ENCODE data around the gene CYTH4. TPM values are rescaled to one million over a fixed set of nuclear protein-coding genes. Genes with fewer than 3 reads are reported as not detected.

CYTH4 gene
- total and polyA plus RNA-seq, 2 donors, result 24.7 to 54.6 TPM

- Histone ChIP-seq H3K9me3 (ENCODE audit: control insufficient read depth in 2 of 2, insufficient read depth in 1 of 2, low read length in 1 of 2) (peaks cover 0 to 25% of the 10 kb centered on the region in 2 donors), H3K36me3 (ENCODE audit: control insufficient read depth in 2 of 2, insufficient read depth in 2 of 2, low read length in 1 of 2) (peaks cover 37 to 47% of the 10 kb centered on the region in 2 donors), H3K27me3 (ENCODE audit: control insufficient read depth in 2 of 2, insufficient read depth in 1 of 2, low read length in 1 of 2) (no peaks in the 10 kb centered on the region), H3K4me3 (ENCODE audit: low read length in 2 of 2) (no peak overlapping the region), H3K27ac (ENCODE audit: low read depth in 1 of 2, low read length in 1 of 2) (no peak overlapping the region), H3K4me1 (ENCODE audit: control insufficient read depth in 2 of 2, insufficient read depth in 2 of 2, low read length in 2 of 2) (peaks cover 27 to 58% of the 10 kb centered on the region in 2 donors)
- WGBS, result 99% methylated on average over 5 of the region's 5 CpGs
- no peak for DNase-seq (ENCODE audit: low read depth in 6 of 9, low spot score in 9 of 9)
Observed at GRCh38 chr22:37291559-37292298, 9.4 kb downstream of the CYTH4 start.

DNA sequence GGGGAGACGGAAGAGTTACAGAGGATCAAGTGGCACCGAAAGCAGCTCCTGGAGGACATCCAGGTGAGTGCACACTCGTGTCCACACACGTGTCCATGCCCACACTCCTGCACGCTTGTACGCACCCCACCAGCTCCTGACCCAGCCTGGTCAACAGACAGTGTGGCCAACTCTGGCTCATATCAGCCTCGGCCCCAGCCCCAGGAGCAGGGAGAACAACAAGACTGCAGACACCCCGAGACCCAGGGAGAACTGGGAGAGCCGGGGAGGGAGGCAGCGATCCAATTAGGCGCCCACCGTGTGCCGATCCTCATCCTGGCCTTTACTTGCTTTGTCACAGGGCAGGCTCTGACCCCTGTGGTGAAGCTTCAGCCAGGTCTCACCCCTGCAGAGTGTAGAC, 10.3 kb downstream of the CYTH4 start:
- DNase-seq (ENCODE audit: low read depth in 6 of 9, low spot score in 9 of 9), result no peak
- H3K9me3 ChIP-seq (ENCODE audit: control insufficient read depth in 2 of 2, insufficient read depth in 1 of 2, low read length in 1 of 2), result peaks cover 0 to 25% of the 10 kb centered on the region in 2 donors
- no peak overlapping the region for H3K4me3 ChIP-seq (ENCODE audit: low read length in 2 of 2)
- 93% methylated on average over 13 of the region's 13 CpGs for WGBS
- H3K36me3 ChIP-seq (ENCODE audit: control insufficient read depth in 2 of 2, insufficient read depth in 2 of 2, low read length in 1 of 2), result peaks cover 36 to 49% of the 10 kb centered on the region in 2 donors
- H3K27me3 ChIP-seq (ENCODE audit: control insufficient read depth in 2 of 2, insufficient read depth in 1 of 2, low read length in 1 of 2), result no peaks in the 10 kb centered on the region
- peaks cover 24 to 58% of the 10 kb centered on the region in 2 donors for H3K4me1 ChIP-seq (ENCODE audit: control insufficient read depth in 2 of 2, insufficient read depth in 2 of 2, low read length in 2 of 2)
- H3K27ac ChIP-seq (ENCODE audit: low read depth in 1 of 2, low read length in 1 of 2), result no peak overlapping the region

DNA sequence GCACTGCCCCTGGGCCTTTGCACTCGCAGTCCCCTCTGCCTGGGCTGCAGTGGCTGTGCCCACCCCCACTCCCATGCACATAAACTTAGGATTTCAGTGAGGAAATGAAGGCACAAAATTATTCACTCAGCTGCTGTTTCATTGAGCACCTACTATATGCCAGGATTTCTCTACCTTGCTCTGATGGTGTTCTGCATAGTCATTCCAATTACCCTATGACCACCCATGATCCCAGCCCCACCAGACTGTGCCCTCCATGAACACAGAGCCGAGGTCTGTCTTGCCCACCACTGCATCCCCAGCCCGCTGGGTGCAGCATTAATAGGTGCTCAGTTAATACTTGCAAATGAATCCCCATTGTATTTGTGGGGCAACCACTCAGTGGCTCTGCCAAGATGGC, 10.9 kb downstream of the CYTH4 start:
- WGBS, result 99% methylated on average over 3 of the region's 3 CpGs
- no peak overlapping the region for H3K4me3 ChIP-seq (ENCODE audit: low read length in 2 of 2)

GRCh38 chr22:37294747-37295146, 12.4 kb downstream of the CYTH4 start:
- peaks cover 23 to 65% of the 10 kb centered on the region in 2 donors for H3K4me1 ChIP-seq (ENCODE audit: control insufficient read depth in 2 of 2, insufficient read depth in 2 of 2, low read length in 2 of 2)
- peaks cover 0 to 25% of the 10 kb centered on the region in 2 donors for H3K9me3 ChIP-seq (ENCODE audit: control insufficient read depth in 2 of 2, insufficient read depth in 1 of 2, low read length in 1 of 2)
- H3K27ac ChIP-seq (ENCODE audit: low read depth in 1 of 2, low read length in 1 of 2), result peak overlapping the region; percentile 66 to 94
- no peak for DNase-seq (ENCODE audit: low read depth in 6 of 9, low spot score in 9 of 9)
- no peaks in the 10 kb centered on the region for H3K27me3 ChIP-seq (ENCODE audit: control insufficient read depth in 2 of 2, insufficient read depth in 1 of 2, low read length in 1 of 2)
- H3K36me3 ChIP-seq (ENCODE audit: control insufficient read depth in 2 of 2, insufficient read depth in 2 of 2, low read length in 1 of 2), result peaks cover 51 to 58% of the 10 kb centered on the region in 2 donors
- WGBS, result 96% methylated on average over 9 of the region's 9 CpGs
- H3K4me3 ChIP-seq (ENCODE audit: low read length in 2 of 2), result no peak overlapping the region

More for the DNA sequence above, 10.9 kb downstream of the CYTH4 start:
- peaks cover 0 to 25% of the 10 kb centered on the region in 2 donors for H3K9me3 ChIP-seq (ENCODE audit: control insufficient read depth in 2 of 2, insufficient read depth in 1 of 2, low read length in 1 of 2)
- no peaks in the 10 kb centered on the region for H3K27me3 ChIP-seq (ENCODE audit: control insufficient read depth in 2 of 2, insufficient read depth in 1 of 2, low read length in 1 of 2)
- peak overlapping the region in 1 of 2 donors; percentile 11 for H3K27ac ChIP-seq (ENCODE audit: low read depth in 1 of 2, low read length in 1 of 2)
- no peak for DNase-seq (ENCODE audit: low read depth in 6 of 9, low spot score in 9 of 9)
- H3K4me1 ChIP-seq (ENCODE audit: control insufficient read depth in 2 of 2, insufficient read depth in 2 of 2, low read length in 2 of 2), result peaks cover 23 to 59% of the 10 kb centered on the region in 2 donors
- peaks cover 36 to 50% of the 10 kb centered on the region in 2 donors for H3K36me3 ChIP-seq (ENCODE audit: control insufficient read depth in 2 of 2, insufficient read depth in 2 of 2, low read length in 1 of 2)

DNA sequence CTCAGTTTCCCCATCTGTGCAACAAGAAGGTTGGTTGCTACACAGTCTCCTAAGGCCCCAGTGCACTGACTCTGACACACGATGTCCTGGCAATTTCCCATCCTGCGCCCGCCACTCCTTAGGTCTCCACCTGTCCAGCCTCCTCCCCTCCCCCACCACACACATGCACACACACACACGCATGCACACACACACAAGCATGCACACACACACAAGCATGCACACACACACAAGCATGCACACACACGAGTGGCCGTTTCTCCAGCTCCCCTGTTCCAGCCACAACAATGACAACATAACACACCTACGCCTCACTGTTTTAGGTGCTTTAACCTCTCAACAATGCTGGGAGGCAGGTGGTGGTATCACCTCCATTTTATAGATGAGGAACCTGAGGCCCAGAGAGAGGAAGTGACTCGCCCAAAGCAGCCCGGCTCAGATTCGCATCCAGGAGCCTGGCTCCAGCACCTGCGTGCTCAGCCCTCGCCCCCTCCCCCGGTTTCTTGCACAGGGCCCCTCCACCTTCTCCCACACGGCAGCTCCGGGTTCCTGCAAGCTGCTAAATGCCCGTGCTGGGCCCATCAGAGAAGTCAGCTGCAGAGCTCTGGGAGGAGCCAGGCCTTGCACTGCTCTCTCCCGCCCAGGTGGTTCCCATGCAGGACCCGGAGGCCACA, 13.0 kb downstream of the CYTH4 start:
- Histone ChIP-seq H3K36me3 (ENCODE audit: control insufficient read depth in 2 of 2, insufficient read depth in 2 of 2, low read length in 1 of 2) (peaks cover 52 to 57% of the 10 kb centered on the region in 2 donors), H3K27ac (ENCODE audit: low read depth in 1 of 2, low read length in 1 of 2) (peak overlapping the region; percentile 91 to 94), H3K4me3 (ENCODE audit: low read length in 2 of 2) (peak overlapping the region in 1 of 2 donors; percentile 32), H3K9me3 (ENCODE audit: control insufficient read depth in 2 of 2, insufficient read depth in 1 of 2, low read length in 1 of 2) (peaks cover 0 to 25% of the 10 kb centered on the region in 2 donors), H3K27me3 (ENCODE audit: control insufficient read depth in 2 of 2, insufficient read depth in 1 of 2, low read length in 1 of 2) (no peaks in the 10 kb centered on the region), H3K4me1 (ENCODE audit: control insufficient read depth in 2 of 2, insufficient read depth in 2 of 2, low read length in 2 of 2) (peaks cover 28 to 68% of the 10 kb centered on the region in 2 donors)
- DNase-seq (ENCODE audit: low read depth in 6 of 9, low spot score in 9 of 9), result peak in 6 of 9 donors; percentile 39 to 89 (median 73)
- WGBS, result 32% methylated on average over 18 of the region's 18 CpGs

GRCh38 chr22:37295946-37296345, 13.6 kb downstream of the CYTH4 start:
- Histone ChIP-seq H3K9me3 (ENCODE audit: control insufficient read depth in 2 of 2, insufficient read depth in 1 of 2, low read length in 1 of 2) (peaks cover 0 to 25% of the 10 kb centered on the region in 2 donors), H3K27ac (ENCODE audit: low read depth in 1 of 2, low read length in 1 of 2) (peak overlapping the region; percentile 91 to 94), H3K4me3 (ENCODE audit: low read length in 2 of 2) (peak overlapping the region in 1 of 2 donors; percentile 32), H3K27me3 (ENCODE audit: control insufficient read depth in 2 of 2, insufficient read depth in 1 of 2, low read length in 1 of 2) (no peaks in the 10 kb centered on the region), H3K4me1 (ENCODE audit: control insufficient read depth in 2 of 2, insufficient read depth in 2 of 2, low read length in 2 of 2) (peaks cover 31 to 70% of the 10 kb centered on the region in 2 donors), H3K36me3 (ENCODE audit: control insufficient read depth in 2 of 2, insufficient read depth in 2 of 2, low read length in 1 of 2) (peaks cover 56 to 57% of the 10 kb centered on the region in 2 donors)
- DNase-seq (ENCODE audit: low read depth in 6 of 9, low spot score in 9 of 9), result no peak
- 95% methylated on average over 11 of the region's 11 CpGs for WGBS

GRCh38 chr22:37298748-37299495, 16.6 kb downstream of the CYTH4 start:
- Histone ChIP-seq H3K4me1 (ENCODE audit: control insufficient read depth in 2 of 2, insufficient read depth in 2 of 2, low read length in 2 of 2) (peaks cover 37 to 92% of the 10 kb centered on the region in 2 donors), H3K27ac (ENCODE audit: low read depth in 1 of 2, low read length in 1 of 2) (peak overlapping the region; percentile 18 to 48), H3K9me3 (ENCODE audit: control insufficient read depth in 2 of 2, insufficient read depth in 1 of 2, low read length in 1 of 2) (peaks cover 0 to 10% of the 10 kb centered on the region in 2 donors), H3K4me3 (ENCODE audit: low read length in 2 of 2) (no peak overlapping the region), H3K36me3 (ENCODE audit: control insufficient read depth in 2 of 2, insufficient read depth in 2 of 2, low read length in 1 of 2) (peaks cover 50 to 67% of the 10 kb centered on the region in 2 donors), H3K27me3 (ENCODE audit: control insufficient read depth in 2 of 2, insufficient read depth in 1 of 2, low read length in 1 of 2) (no peaks in the 10 kb centered on the region)
- 89% methylated on average over 17 of the region's 17 CpGs for WGBS
- DNase-seq (ENCODE audit: low read depth in 6 of 9, low spot score in 9 of 9), result no peak

DNA sequence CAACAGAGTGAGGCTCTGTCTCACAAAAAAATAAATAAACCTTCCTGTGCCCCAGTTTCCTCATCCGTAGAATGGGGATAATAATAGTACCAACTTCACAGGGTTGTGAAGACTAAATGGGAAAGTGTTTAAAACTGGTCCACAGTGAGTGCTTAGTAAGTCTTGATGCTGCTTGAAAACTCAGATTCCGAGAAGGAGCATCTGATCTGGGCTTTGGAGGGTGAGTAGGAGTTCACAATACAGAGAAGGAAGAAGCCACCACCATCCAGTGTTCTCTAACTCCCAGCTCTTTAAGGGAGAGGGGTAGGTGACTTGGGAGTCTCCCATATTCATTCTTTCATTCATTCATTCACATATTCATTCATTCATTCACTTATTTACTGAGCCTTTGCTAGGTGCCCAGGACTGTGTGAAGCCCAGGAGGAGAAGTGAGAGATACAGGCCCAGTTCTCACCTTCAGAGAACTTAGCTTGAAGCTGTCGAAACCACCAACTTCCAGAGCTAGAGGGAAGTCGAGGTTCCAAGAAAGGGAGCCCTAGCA, 17.7 kb downstream of the CYTH4 start:
- no peak for DNase-seq (ENCODE audit: low read depth in 6 of 9, low spot score in 9 of 9)
- H3K36me3 ChIP-seq (ENCODE audit: control insufficient read depth in 2 of 2, insufficient read depth in 2 of 2, low read length in 1 of 2), result peaks cover 50 to 76% of the 10 kb centered on the region in 2 donors
- H3K4me3 ChIP-seq (ENCODE audit: low read length in 2 of 2), result peak overlapping the region; percentile 7 to 34
- peaks cover 33 to 96% of the 10 kb centered on the region in 2 donors for H3K4me1 ChIP-seq (ENCODE audit: control insufficient read depth in 2 of 2, insufficient read depth in 2 of 2, low read length in 2 of 2)
- no peaks in the 10 kb centered on the region for H3K27me3 ChIP-seq (ENCODE audit: control insufficient read depth in 2 of 2, insufficient read depth in 1 of 2, low read length in 1 of 2)
- H3K9me3 ChIP-seq (ENCODE audit: control insufficient read depth in 2 of 2, insufficient read depth in 1 of 2, low read length in 1 of 2), result peaks cover 0 to under 1% of the 10 kb centered on the region in 2 donors
- peak overlapping the region; percentile 77 to 93 for H3K27ac ChIP-seq (ENCODE audit: low read depth in 1 of 2, low read length in 1 of 2)
- WGBS, result 54% methylated on average over 4 of the region's 4 CpGs
